Activated T-helper 2 cell treated with anti-CD3 and anti-CD28 coated beads, Interferon-gamma antibody, Interleukin-2, Interleukin-4, amounts not matched to agents 10 μg/mL and 5 μg/mL and 100 μg/mL, durations not matched to agents 14 hours and 24 hours and 36 hours (primary cell): ENCODE data around the gene SMYD3. TPM values are rescaled to one million over a fixed set of nuclear protein-coding genes. Genes with fewer than 3 reads are reported as not detected.
A peak's percentile ranks its signal among the peaks of the same experiment; 100 is the strongest.

Source experiments
- DNase-seq: peaks from one replicate; pipeline ENCODE4 v3.0.0; 2021; ENCODE audit warnings: low spot score
- H3K27ac Mint-ChIP-seq: one replicate; pipeline ENCODE4 v1.8.0; 2021; ENCODE audit warnings: mixed read lengths
- H3K27me3 Mint-ChIP-seq: one replicate; pipeline ENCODE4 v1.8.0; 2021; ENCODE audit warnings: low read depth, mixed read lengths
- H3K36me3 Mint-ChIP-seq: one replicate; pipeline ENCODE4 v1.8.0; 2021; ENCODE audit warnings: low read depth, mixed read lengths
- H3K4me1 Mint-ChIP-seq: one replicate; pipeline ENCODE4 v1.8.0; 2021; ENCODE audit warnings: low read depth, mixed read lengths
- H3K4me3 Mint-ChIP-seq: one replicate; pipeline ENCODE4 v1.8.0; 2021; ENCODE audit warnings: low read depth, mild to moderate bottlenecking, moderate library complexity, mixed read lengths
- H3K9me3 Mint-ChIP-seq: one replicate; pipeline ENCODE4 v1.8.0; 2021; ENCODE audit warnings: mixed read lengths
- intact Hi-C: fragments of 100-400 bp; cut with micrococcal nuclease; formaldehyde crosslinking; loops from one replicate; pipeline ENCODE4 v1.15.1; 2023
- total RNA-seq: library from RNA; stranded (reverse); gene quantifications from 2 replicates; pipeline ENCODE4 v1.2.3, GENCODE V29; 2022

The SMYD3 gene
- total RNA-seq, 1 donor from 2014 or later: 24.1 TPM

DNA sequence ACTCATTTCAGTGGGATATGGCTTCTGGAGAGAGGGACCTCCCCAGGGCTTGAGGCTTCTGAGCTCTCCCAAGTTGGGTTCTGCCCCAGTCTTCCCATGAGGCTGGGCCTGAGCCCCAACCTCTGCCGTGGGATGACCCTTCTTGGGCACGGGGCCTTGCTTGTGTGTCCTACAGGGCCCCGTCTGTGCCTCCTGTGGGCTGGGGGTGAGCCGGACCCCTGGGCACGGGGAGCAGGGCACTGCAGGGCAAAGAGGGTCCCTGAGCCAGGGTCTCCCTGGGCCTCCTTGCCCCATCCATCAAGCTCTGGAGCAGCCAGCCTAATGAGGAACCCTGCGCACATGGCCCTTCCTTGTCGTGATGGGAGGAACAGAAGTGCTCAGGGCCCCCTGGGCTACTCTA, 5.2 kb upstream of the SMYD3 start:
- no peaks in the 10 kb centered on the region for H3K36me3 Mint-ChIP-seq
- no peak overlapping the region for H3K27ac Mint-ChIP-seq
- peaks cover 7% of the 10 kb centered on the region for H3K4me1 Mint-ChIP-seq
- DNase-seq: no peak
- H3K27me3 Mint-ChIP-seq: no peaks in the 10 kb centered on the region
- no peak overlapping the region for H3K4me3 Mint-ChIP-seq
- intact Hi-C loops: no loop called here
- H3K9me3 Mint-ChIP-seq: peaks cover 14% of the 10 kb centered on the region

DNA sequence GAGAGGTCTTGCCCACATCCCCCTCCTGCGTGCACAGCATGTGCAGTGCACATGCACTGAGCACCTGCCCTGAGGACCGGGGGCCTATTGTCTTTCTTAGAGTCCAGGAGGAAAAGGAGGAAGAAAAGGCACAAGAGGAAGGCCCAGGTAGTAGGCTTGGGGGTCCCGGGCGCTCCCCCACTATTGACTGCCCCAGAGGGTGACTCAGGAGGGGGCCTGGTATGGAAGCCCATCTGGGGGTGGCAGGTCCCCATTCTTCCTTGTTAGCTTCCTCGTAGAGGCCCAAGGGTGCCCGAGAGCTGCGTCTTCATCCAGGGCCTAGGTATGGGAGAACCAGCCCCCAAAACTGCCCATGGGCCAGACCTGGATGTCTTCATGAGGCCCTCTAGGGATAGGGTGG, 4.1 kb upstream of the SMYD3 start:
- no peak for DNase-seq
- no peak overlapping the region for H3K27ac Mint-ChIP-seq
- intact Hi-C loops: no loop called here
- peaks cover 11% of the 10 kb centered on the region for H3K9me3 Mint-ChIP-seq
- no peak overlapping the region for H3K4me3 Mint-ChIP-seq
- H3K4me1 Mint-ChIP-seq: peaks cover 10% of the 10 kb centered on the region
- H3K36me3 Mint-ChIP-seq: no peaks in the 10 kb centered on the region
- H3K27me3 Mint-ChIP-seq: no peaks in the 10 kb centered on the region

DNA sequence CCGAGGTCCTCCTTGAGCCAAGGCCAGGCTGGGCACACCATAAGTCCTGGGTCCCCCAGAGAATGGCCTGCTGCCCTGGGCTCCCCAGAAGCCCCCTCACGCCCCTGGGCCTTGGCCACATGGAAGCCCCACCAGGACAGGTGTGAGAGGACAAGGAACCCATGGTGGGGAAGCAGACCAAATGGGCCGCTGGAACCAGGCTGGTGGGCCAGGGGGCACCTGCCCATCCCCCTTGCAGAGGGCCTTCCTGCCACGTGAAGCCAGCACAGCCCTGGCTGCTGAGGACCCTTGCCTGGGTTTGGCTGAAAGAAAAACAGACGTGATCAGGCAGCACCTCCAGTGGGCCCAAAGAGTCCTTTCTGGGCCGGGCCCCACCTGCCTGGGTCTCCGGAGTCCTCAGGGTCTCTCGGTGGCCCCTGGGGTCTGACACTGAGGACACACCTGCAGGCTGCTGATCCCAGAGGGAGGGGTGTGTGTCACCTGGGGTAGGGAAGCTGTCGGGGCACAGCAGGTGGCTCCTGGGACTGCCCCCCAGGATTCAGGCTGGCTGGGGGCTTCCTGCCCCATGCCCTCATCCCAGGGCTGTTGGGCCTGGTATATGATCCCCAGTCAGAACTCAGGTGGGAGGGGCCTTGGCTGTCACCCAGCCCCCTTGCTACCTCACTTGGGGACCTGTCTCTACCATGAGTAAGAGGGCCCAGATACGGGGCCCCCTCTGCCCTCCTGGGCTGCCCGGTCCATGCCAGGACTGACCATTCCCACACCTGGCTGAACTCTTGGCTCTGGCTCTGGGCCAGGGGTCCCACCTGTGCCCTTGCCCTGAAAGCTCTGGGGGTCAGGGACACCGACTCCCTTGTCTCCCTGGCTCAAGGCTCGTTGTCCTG, 3.3 kb upstream of the SMYD3 start:
- no peak for DNase-seq
- H3K27ac Mint-ChIP-seq: no peak overlapping the region
- peaks cover 7% of the 10 kb centered on the region for H3K36me3 Mint-ChIP-seq
- no peaks in the 10 kb centered on the region for H3K27me3 Mint-ChIP-seq
- no peak overlapping the region for H3K4me3 Mint-ChIP-seq
- peaks cover 6% of the 10 kb centered on the region for H3K9me3 Mint-ChIP-seq
- intact Hi-C loops: no loop called here
- H3K4me1 Mint-ChIP-seq: peaks cover 18% of the 10 kb centered on the region

GRCh38 chr1:246508897-246509688, 2.0 kb upstream of the SMYD3 start:
- Mint-ChIP-seq H3K4me1 (peaks cover 18% of the 10 kb centered on the region), H3K27me3 (no peaks in the 10 kb centered on the region), H3K27ac (no peak overlapping the region), H3K9me3 (no peaks in the 10 kb centered on the region), H3K4me3 (no peak overlapping the region), H3K36me3 (peaks cover 7% of the 10 kb centered on the region)
- no peak for DNase-seq
- intact Hi-C loops: loop anchor here (10.0 kb wide), 1 partner anchor 426 kb away; the partner anchor contains the start of gene AHCTF1

DNA sequence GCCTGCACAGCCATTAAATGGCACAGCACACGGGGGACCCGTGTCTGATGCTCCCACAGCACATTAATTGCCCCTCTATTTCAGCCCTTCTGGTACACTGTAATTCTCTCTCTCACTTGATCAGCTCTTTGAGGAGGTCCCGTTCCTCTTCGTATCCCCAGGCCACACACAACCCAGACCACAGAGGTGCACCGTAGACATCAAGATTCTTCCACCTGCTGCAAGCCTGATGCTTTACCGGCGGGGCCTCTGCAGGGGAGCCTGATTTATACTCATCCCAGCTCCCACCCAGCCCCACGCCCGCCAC, 759 bp downstream of the SMYD3 start:
- H3K4me3 Mint-ChIP-seq: peak overlapping the region; percentile 85
- intact Hi-C loops: loop anchor here (10.0 kb wide), 1 partner anchor 428 kb away; the partner anchor contains the start of gene AHCTF1
- no peaks in the 10 kb centered on the region for H3K27me3 Mint-ChIP-seq
- H3K27ac Mint-ChIP-seq: peak overlapping the region; percentile 30
- peaks cover 21% of the 10 kb centered on the region for H3K36me3 Mint-ChIP-seq
- H3K9me3 Mint-ChIP-seq: no peaks in the 10 kb centered on the region
- H3K4me1 Mint-ChIP-seq: peaks cover 20% of the 10 kb centered on the region
- DNase-seq: no peak

- no peak for DNase-seq
- H3K27ac Mint-ChIP-seq: no peak overlapping the region
- H3K27me3 Mint-ChIP-seq: no peaks in the 10 kb centered on the region
- H3K9me3 Mint-ChIP-seq: no peaks in the 10 kb centered on the region
- peaks cover 21% of the 10 kb centered on the region for H3K36me3 Mint-ChIP-seq
- peaks cover 20% of the 10 kb centered on the region for H3K4me1 Mint-ChIP-seq
- intact Hi-C loops: loop anchor here (10.0 kb wide), 1 partner anchor 431 kb away; the partner anchor contains the start of gene AHCTF1
- no peak overlapping the region for H3K4me3 Mint-ChIP-seq
Measured at GRCh38 chr1:246503341-246503740, 3.7 kb downstream of the SMYD3 start.

GRCh38 chr1:246497331-246497915, 9.7 kb downstream of the SMYD3 start:
- intact Hi-C loops: loop anchor here (1.0 kb wide), 1 partner anchor 202 kb away; no protein-coding TSS in a partner anchor
- H3K27ac Mint-ChIP-seq: no peak overlapping the region
- no peaks in the 10 kb centered on the region for H3K9me3 Mint-ChIP-seq
- no peak for DNase-seq
- H3K36me3 Mint-ChIP-seq: peaks cover 4% of the 10 kb centered on the region
- no peaks in the 10 kb centered on the region for H3K27me3 Mint-ChIP-seq
- H3K4me3 Mint-ChIP-seq: no peak overlapping the region
- peaks cover 11% of the 10 kb centered on the region for H3K4me1 Mint-ChIP-seq

- no peak for DNase-seq
- no peak overlapping the region for H3K4me3 Mint-ChIP-seq
- no peaks in the 10 kb centered on the region for H3K9me3 Mint-ChIP-seq
- no peak overlapping the region for H3K27ac Mint-ChIP-seq
- H3K4me1 Mint-ChIP-seq: peaks cover 10% of the 10 kb centered on the region
- H3K36me3 Mint-ChIP-seq: no peaks in the 10 kb centered on the region
- intact Hi-C loops: loop anchor here (1.0 to 2.0 kb wide), 2 partner anchors 480 to 1340 kb away; no protein-coding TSS in a partner anchor
- no peaks in the 10 kb centered on the region for H3K27me3 Mint-ChIP-seq
Measured at GRCh38 chr1:246492611-246493245, 14.4 kb downstream of the SMYD3 start.

DNA sequence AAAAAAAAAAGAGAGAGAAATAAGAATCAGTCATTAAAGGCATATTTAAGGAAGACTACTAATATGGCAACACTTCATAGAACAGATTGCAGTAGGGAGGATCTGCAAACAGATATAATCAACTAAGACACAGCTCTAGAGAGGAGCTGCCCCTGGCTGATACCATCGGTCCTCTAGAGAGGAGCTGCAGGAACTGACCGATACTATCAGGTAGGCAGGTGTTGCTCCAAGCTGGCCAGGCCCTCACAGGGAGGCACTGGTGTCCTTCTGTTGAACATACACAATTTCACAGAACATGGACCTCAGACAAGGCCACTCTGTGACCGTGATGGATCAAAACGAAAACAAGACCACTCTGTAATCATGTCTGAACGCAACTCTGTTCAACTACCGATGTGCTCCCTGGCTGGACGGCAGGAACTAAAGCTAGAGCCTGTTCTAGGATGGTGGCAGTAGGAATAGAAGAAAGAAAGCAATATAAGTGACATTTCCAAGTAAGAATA, 15.5 kb downstream of the SMYD3 start:
- no peaks in the 10 kb centered on the region for H3K27me3 Mint-ChIP-seq
- peaks cover 3% of the 10 kb centered on the region for H3K4me1 Mint-ChIP-seq
- no peak for DNase-seq
- H3K4me3 Mint-ChIP-seq: no peak overlapping the region
- intact Hi-C loops: loop anchor here (1.0 to 2.0 kb wide), 2 partner anchors 479 to 1339 kb away; no protein-coding TSS in a partner anchor
- no peak overlapping the region for H3K27ac Mint-ChIP-seq
- H3K9me3 Mint-ChIP-seq: no peaks in the 10 kb centered on the region
- no peaks in the 10 kb centered on the region for H3K36me3 Mint-ChIP-seq

GRCh38 chr1:246488674-246489073, 18.4 kb downstream of the SMYD3 start:
- intact Hi-C loops: no loop called here
- Mint-ChIP-seq H3K4me3 (no peak overlapping the region), H3K9me3 (no peaks in the 10 kb centered on the region), H3K27ac (no peak overlapping the region), H3K36me3 (no peaks in the 10 kb centered on the region), H3K27me3 (no peaks in the 10 kb centered on the region), H3K4me1 (peaks cover 3% of the 10 kb centered on the region)
- no peak for DNase-seq

- intact Hi-C loops: no loop called here
- H3K9me3 Mint-ChIP-seq: no peaks in the 10 kb centered on the region
- H3K27ac Mint-ChIP-seq: no peak overlapping the region
- H3K4me1 Mint-ChIP-seq: peaks cover 17% of the 10 kb centered on the region
- H3K27me3 Mint-ChIP-seq: no peaks in the 10 kb centered on the region
- no peaks in the 10 kb centered on the region for H3K36me3 Mint-ChIP-seq
- no peak overlapping the region for H3K4me3 Mint-ChIP-seq
- DNase-seq: no peak
Measured at GRCh38 chr1:246483569-246483933, 23.5 kb downstream of the SMYD3 start.

- DNase-seq: no peak
- no peaks in the 10 kb centered on the region for H3K27me3 Mint-ChIP-seq
- H3K36me3 Mint-ChIP-seq: no peaks in the 10 kb centered on the region
- H3K9me3 Mint-ChIP-seq: no peaks in the 10 kb centered on the region
- no peak overlapping the region for H3K4me3 Mint-ChIP-seq
- H3K27ac Mint-ChIP-seq: no peak overlapping the region
- intact Hi-C loops: no loop called here
- H3K4me1 Mint-ChIP-seq: peaks cover 16% of the 10 kb centered on the region
Measured at GRCh38 chr1:246482805-246483568, 24.1 kb downstream of the SMYD3 start.
